Tibial nerve (tissue), 4 donors: ENCODE results near the gene S100A16. TPM values are rescaled to one million over a fixed set of nuclear protein-coding genes. Genes with fewer than 3 reads are reported as not detected.

Source experiments
- DNase-seq, 2 donors: peaks; one replicate each; pipeline ENCODE4 v3.0.0-alpha.2; 2019; ENCODE audit warnings: low spot score in 2 of 2
- H3K27ac ChIP-seq, 4 donors: fragments of 200-600 bp; sonication (generic) in 3 of 4; one replicate each; pipeline ENCODE4 v1.5.1; 2017 to 2019; ENCODE audit warnings: mild to moderate bottlenecking in 1 of 4
- H3K27me3 ChIP-seq, 2 donors: fragments of 200-600 bp; sonication (generic) in 1 of 2; one replicate each; pipeline versions ENCODE4 v1.5.1 to v1.6.0; 2017 to 2019
- H3K36me3 ChIP-seq, 3 donors: fragments of 200-600 bp; sonication (generic); one replicate each; pipeline ENCODE4 v1.5.1; 2018 to 2019
- H3K4me1 ChIP-seq, 4 donors: fragments of 200-600 bp; sonication (generic) in 3 of 4; one replicate each; pipeline ENCODE4 v1.5.1; 2017 to 2019
- H3K4me3 ChIP-seq, 4 donors: fragments of 200-600 bp; sonication (generic) in 3 of 4; one replicate each; pipeline ENCODE4 v1.5.1; 2017 to 2019; ENCODE audit warnings: mild to moderate bottlenecking in 1 of 4, moderate library complexity in 1 of 4
- H3K9me3 ChIP-seq, 4 donors: fragments of 200-600 bp; sonication (generic) in 3 of 4; one replicate each; pipeline ENCODE4 v1.5.1; 2017 to 2019
- EP300 ChIP-seq, 2 donors: sonication (generic); formaldehyde crosslinking; IDR thresholded peaks; one replicate each; pipeline ENCODE4 v1.6.1; 2017; ENCODE audit warnings: antibody characterized with exemption in 2 of 2, mild to moderate bottlenecking in 1 of 2
- POLR2A ChIP-seq, 2 donors: fragments of 450-650 bp; IDR thresholded peaks; one replicate each; pipeline ENCODE4 v1.6.1; 2017; ENCODE audit warnings: antibody characterized with exemption in 2 of 2, mild to moderate bottlenecking in 2 of 2, moderate library complexity in 2 of 2
- WGBS, 2 donors: methylation state at CpG; one replicate each; pipeline ENCODE4 v1.1.5; 2018; 5-methylcytosine and 5-hydroxymethylcytosine counted together
- total RNA-seq, 4 donors: library from RNA; depleted of rRNA; stranded (reverse); fragments of >200 nt; gene quantifications; one replicate each; pipeline ENCODE4 v1.1.0, GENCODE V29; 2016
- TF ChIP-seq, protein P1 (sequence below), 5 experiments: fragments of 200-600 bp in 3 of 5; fragments of 450-650 bp in 2 of 5; sonication (generic) in 3 of 5; IDR thresholded peaks; one replicate each; pipeline ENCODE4 v1.5.1; 2016 to 2019; ENCODE audit warnings: antibody characterized with exemption in 5 of 5, mild to moderate bottlenecking in 3 of 5, moderate library complexity in 2 of 5

Gene S100A16
- total RNA-seq, 4 donors from 2014 or later, result 45.5 to 120 (median 77.1) TPM

DNA sequence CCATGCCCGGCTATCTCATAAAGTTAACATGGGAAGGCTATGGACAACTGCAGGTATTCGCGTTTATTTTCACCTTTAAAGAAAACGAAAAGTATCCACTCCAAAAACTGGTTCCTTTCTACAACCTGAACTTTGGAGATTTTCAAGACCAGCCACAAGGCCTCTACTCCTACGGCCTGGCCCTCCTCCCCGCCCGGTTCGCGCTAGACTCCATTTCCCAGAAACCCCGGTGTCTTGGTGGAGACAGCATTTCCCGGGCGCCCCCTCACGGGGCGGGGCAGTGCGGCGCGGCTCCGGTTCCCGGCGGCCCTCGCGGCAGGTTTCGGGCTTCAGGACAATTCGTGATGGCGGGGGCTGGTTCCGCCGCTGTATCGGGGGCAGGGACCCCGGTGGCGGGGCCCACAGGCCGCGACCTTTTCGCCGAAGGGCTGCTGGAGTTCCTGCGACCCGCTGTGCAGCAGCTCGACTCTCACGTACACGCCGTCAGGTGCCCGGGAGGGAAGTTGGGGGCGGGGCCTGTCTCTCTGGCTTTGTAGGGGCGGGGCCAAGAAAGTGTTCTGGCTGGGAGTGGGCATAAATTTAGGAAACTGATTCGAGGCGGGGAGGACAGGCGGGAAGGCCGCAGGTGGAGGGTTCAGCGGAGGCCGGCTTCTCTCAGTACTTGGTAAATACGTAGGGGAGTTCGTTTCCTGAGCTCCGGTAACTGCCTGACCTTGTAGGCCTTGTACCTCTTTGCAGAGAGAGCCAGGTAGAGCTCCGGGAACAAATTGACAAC is 45.6 kb upstream of the S100A16 start, which contains the start of gene SNAPIN:
SNAPIN (plus strand) TSS at position 304 of the 775 bp plus-strand sequence; CDS start at position 345, 41 bp downstream.
- Histone ChIP-seq H3K9me3 (no peaks in the 10 kb centered on the region), H3K27ac (peak within 1 kb of the TSS; percentile 90 to 99 (median 92)), H3K4me3 (peak within 1 kb of the TSS; percentile 46 to 79 (median 72)), H3K36me3 (peaks cover 0 to 35% (median 6%) of the 10 kb centered on the region in 3 donors), H3K4me1 (peaks cover 0 to 17% (median 4%) of the 10 kb centered on the region in 4 donors), H3K27me3 (no peaks in the 10 kb centered on the region)
- TF ChIP-seq EP300 (IDR thresholded peaks at IDR 0.05) (peak; percentile 90 to 93), POLR2A (IDR thresholded peaks at IDR 0.05) (peak in 1 of 2 donors; percentile 65)
- TF ChIP-seq, protein P1, sequence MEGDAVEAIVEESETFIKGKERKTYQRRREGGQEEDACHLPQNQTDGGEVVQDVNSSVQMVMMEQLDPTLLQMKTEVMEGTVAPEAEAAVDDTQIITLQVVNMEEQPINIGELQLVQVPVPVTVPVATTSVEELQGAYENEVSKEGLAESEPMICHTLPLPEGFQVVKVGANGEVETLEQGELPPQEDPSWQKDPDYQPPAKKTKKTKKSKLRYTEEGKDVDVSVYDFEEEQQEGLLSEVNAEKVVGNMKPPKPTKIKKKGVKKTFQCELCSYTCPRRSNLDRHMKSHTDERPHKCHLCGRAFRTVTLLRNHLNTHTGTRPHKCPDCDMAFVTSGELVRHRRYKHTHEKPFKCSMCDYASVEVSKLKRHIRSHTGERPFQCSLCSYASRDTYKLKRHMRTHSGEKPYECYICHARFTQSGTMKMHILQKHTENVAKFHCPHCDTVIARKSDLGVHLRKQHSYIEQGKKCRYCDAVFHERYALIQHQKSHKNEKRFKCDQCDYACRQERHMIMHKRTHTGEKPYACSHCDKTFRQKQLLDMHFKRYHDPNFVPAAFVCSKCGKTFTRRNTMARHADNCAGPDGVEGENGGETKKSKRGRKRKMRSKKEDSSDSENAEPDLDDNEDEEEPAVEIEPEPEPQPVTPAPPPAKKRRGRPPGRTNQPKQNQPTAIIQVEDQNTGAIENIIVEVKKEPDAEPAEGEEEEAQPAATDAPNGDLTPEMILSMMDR (IDR thresholded peaks at IDR 0.05), result peak in 4 of 5 experiments; percentile 18 to 58 (median 25)
- WGBS, 2 donors, result 3% methylated on average over 45 to 50 of the region's 53 CpGs
- peak; percentile 82 to 88 for DNase-seq

DNA sequence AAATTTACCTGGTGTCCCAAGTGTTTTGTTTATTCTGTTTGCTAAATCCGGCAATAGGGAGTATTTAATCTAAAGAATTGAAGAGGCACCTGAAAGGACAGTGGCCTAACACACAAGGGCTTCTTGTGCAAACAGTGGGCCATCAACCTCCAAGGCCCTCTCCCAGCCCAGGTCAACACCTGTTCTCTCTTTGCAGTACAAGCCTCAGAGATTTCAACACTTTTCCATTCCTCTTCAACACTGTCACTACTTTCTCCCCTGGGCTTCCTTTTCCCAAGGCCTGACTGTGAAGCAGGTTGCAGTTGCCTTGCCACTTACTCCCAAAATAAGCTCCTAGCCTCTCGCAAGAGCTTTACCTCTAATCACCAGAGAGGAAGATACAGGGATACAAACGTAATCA is 42.4 kb upstream of the S100A16 start:
- 77 to 83% methylated on average over 3 of the region's 3 CpGs for WGBS, 2 donors
- Histone ChIP-seq H3K27me3 (no peaks in the 10 kb centered on the region), H3K27ac (no peak overlapping the region), H3K4me3 (no peak overlapping the region), H3K9me3 (no peaks in the 10 kb centered on the region), H3K36me3 (peaks cover 0 to 5% (median 0%) of the 10 kb centered on the region in 3 donors), H3K4me1 (peaks cover 0 to 17% (median 4%) of the 10 kb centered on the region in 4 donors)
- DNase-seq, result no peak
- TF ChIP-seq, protein P1 (IDR thresholded peaks at IDR 0.05), result no peak
- TF ChIP-seq EP300 (IDR thresholded peaks at IDR 0.05) (no peak), POLR2A (IDR thresholded peaks at IDR 0.05) (no peak)

DNA sequence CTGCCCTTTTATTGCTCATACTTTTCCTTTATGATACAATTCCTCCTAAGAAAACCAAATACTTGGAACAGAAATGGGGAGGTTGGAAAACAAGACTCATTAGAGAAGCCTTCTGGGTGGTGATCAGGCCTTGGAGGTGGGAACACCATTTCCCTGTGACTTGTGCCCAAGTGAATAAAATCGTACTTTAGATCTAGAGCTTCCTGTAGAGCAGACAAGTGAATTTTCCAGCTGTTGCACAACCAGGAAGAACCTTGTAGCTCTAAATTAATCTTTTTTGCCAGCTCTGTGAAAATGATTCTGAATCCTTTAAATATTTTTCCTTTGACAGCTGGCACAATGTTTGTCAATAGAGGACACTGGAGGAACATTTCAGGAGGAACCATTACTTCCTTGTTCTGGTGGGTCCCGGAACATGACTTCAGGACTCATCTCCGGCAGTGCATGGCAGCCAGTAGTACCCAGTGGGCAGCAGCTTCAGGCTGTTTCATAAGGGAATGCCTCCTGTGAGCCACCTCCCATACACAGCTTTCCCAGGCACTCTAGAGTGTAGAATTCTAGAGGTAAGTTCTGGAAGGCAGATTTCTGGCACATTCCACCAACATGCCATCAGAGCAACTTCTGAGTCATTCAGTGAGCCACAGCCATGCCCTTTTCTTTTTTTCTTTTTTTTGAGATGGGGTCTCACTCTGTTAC is 40.0 kb upstream of the S100A16 start:
- Histone ChIP-seq H3K36me3 (no peaks in the 10 kb centered on the region), H3K27ac (peak overlapping the region in 2 of 4 donors; percentile 9 to 46), H3K4me3 (no peak overlapping the region), H3K9me3 (no peaks in the 10 kb centered on the region), H3K4me1 (peaks cover 0 to 10% (median 1%) of the 10 kb centered on the region in 4 donors), H3K27me3 (no peaks in the 10 kb centered on the region)
- TF ChIP-seq EP300 (IDR thresholded peaks at IDR 0.05) (peak in 1 of 2 donors; percentile 36), POLR2A (IDR thresholded peaks at IDR 0.05) (no peak)
- WGBS, 2 donors, result 62 to 71% methylated on average over 3 of the region's 3 CpGs
- DNase-seq, result no peak

DNA sequence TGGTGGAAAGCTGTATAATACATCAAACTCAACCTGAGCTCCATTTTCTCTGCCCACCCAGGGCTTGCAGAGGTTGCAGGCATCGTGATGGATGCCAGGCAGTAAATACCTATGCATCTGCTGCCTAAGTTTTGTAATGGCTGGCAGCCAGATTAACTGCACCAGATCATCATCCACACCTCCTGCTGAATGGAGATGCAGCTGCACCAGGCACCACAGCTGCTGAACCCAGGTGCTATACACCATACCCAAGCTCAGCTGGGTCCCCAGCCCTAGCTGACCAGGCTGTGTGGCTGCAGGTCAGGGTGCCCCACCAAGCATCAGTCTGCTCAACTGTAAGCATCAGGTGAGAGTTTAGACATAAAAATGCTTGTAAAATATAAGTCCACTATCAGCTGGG is 38.8 kb upstream of the S100A16 start:
- Histone ChIP-seq H3K4me3 (no peak overlapping the region), H3K36me3 (peaks cover 0 to 2% (median 0%) of the 10 kb centered on the region in 3 donors), H3K27me3 (no peaks in the 10 kb centered on the region), H3K4me1 (peaks cover 0 to 12% (median 2%) of the 10 kb centered on the region in 4 donors), H3K27ac (no peak overlapping the region), H3K9me3 (no peaks in the 10 kb centered on the region)
- TF ChIP-seq POLR2A (IDR thresholded peaks at IDR 0.05) (no peak), EP300 (IDR thresholded peaks at IDR 0.05) (no peak)
- TF ChIP-seq, protein P1 (IDR thresholded peaks at IDR 0.05), result no peak
- DNase-seq, result no peak
- WGBS, 2 donors, result 70 to 86% methylated on average over 1 of the region's 1 CpG

DNA sequence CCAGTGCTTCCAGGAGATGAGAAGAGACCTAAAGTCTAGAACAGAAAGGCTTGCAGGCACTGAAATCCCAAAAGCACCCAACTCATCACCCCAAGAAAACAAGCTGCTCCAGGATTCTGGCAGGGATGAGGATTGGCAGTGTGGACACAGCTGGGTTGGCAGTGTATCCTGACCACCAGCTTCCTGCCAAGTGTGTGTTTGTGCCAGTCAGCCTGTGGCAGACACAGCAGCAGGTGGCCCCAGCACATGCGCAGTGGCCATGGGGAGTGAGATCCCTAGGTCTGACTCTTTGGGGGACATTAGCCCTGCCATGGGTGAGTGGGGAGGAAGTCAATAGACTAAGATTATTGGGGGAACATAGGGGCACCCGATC is 36.9 kb upstream of the S100A16 start:
- no peak for TF ChIP-seq EP300 (IDR thresholded peaks at IDR 0.05)
- no peak for TF ChIP-seq POLR2A (IDR thresholded peaks at IDR 0.05)
- TF ChIP-seq, protein P1 (IDR thresholded peaks at IDR 0.05), result no peak
- no peaks in the 10 kb centered on the region for H3K27me3 ChIP-seq
- DNase-seq, result no peak
- H3K27ac ChIP-seq, result no peak overlapping the region
- 84 to 86% methylated on average over 2 of the region's 2 CpGs for WGBS, 2 donors
- peaks cover 0 to 21% (median 0%) of the 10 kb centered on the region in 3 donors for H3K36me3 ChIP-seq
- H3K4me1 ChIP-seq, result peaks cover 0 to 24% (median 2%) of the 10 kb centered on the region in 4 donors
- H3K9me3 ChIP-seq, result no peaks in the 10 kb centered on the region
- H3K4me3 ChIP-seq, result no peak overlapping the region
